CD4-positive, alpha-beta T cell treated with Interferon gamma for 1 hour (primary cell): Measurements from ENCODE around the gene REN.
A peak's percentile ranks its signal among the peaks of the same experiment; 100 is the strongest.

Experiments
- DNase-seq: peaks from one replicate; pipeline ENCODE4 v3.0.0-alpha.2; 2020

REN gene

DNA sequence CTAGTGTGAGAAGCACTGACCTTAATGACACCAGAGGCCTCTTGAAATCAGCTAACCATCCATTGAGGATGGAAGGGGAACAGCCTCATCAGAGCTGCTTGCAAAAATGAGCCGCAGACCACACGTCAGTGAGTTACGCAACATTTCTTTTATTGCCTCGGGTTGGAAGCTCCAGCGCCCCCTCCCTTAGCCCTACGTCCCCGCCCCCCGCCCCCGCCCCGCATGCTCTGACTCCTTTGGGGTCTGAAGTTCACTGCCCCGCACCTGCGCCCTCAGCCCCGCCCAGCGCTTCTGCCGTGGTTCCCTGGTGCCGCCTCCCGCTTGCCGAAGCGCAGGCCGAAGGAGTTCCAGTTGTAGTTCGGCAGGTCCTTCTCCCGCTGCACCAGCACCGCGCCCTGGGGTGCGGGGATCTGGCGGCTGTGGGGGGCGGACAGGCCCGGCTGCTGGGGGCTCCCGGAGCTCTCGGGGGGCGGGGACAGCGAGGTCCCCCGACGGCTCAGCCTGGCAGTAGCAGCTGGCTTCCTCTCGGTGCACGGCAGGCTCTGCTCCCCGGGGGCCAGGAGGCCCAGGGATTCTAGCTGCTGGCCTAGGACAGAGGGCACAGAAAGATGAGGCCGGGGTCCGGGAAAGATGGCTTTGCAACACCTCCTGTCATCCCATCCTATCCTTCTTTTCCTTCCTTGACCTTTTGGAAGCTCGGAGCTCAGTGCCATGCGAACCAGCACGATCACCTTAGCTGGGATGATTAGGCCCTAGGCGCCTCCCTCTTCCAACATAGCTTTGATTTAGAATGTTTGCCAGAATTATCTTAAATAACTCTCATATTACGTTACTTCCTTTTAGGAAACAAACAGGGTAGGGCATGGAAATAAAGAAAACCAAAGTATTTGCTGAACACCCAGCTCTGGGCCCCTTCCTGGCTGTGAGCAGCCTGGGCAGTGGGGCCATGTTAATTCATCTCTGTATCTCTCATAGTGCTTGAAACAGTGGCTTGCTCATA is 24.4 kb upstream of the REN start:
- peak; percentile 27 for DNase-seq

DNA sequence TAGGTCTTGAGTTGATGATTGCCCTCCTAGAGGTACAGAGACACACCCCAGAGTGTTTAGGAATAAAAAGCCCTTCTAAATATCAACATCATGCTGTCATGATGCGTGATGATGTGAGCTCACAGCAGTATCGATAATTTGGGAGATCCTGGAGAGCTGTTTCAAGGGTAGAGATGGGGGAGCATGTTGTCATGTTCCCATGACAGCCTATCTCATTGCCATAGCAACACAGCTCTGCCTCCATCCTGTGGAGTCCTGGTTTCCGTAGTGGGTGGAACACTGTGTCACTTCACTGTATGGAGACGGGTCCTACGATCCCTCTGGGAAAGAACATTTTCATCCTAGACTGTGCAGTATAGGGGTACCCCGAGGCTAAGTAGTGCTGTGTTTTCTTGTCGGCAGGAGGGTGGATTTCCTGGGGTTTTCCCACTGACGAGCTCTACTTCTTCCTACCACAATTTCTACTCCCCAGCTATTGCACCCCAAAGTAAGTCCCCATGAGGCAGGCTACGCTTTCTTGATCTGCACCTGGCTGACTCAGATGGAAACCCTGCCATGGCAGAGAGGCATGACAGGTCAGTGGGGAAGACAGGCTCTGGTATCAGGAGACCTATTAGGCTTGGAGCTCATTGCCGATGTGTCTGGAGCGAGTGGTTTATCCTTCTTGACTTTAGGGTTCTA is 23.0 kb upstream of the REN start:
- no peak for DNase-seq

DNA sequence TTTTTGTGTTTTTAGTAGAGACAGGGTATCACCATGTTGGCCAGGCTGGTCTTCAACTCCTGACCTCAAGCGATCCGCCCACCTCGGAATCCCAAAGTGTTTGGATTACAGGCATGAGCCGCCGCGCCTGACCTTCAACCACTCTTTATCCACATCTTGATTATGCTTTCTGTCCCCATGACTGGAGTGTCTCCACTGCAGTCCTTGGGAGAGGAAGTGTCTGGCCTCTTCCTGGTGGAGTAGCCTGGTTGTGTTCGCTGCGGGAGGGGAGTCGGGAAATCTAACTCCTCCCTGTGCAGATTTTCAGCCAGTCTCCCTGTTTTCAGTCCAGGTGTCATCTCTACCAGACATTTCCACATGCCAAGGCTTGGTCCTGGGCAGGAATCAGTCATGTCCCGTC is 20.5 kb upstream of the REN start:
- DNase-seq = no peak

DNA sequence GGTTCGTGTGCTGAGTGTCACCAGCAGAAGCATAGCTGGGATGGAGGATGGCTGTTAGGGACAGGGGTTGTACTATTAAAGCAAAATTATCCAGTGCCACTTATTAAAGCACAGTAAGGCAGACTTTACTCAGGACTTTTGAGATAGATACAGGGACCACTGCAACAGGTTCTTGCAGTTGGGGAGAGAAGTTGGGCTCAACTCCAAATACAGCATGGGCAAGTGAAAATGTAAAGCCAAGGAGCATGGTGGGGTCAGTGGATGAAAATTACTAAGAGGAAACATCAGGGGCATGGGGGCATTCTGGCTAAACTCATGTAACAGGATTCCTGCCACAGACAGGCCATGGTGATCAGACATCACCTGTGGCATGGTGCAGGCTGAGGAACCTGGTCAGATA is 15.0 kb upstream of the REN start:
- DNase-seq = no peak

DNA sequence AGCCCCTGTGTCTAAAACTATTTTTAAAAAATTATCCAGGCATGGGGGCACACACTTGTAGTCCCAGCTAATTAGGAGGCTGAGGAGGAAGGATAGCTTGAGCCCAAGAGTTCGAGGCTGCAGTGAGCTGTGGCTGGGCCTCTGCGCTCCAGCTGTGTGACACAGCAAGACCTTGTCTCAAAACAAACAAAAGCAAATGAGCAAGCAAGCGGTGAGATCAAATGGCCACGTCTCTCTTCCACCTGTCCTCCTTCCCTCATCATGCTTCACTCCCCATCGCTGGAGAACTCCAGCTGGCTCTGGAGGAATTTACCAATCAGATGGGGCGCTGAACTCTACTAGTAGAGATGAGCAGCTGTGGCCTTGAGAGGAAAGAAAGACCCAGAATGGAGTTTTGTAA is 14.0 kb upstream of the REN start:
- no peak for DNase-seq

DNA sequence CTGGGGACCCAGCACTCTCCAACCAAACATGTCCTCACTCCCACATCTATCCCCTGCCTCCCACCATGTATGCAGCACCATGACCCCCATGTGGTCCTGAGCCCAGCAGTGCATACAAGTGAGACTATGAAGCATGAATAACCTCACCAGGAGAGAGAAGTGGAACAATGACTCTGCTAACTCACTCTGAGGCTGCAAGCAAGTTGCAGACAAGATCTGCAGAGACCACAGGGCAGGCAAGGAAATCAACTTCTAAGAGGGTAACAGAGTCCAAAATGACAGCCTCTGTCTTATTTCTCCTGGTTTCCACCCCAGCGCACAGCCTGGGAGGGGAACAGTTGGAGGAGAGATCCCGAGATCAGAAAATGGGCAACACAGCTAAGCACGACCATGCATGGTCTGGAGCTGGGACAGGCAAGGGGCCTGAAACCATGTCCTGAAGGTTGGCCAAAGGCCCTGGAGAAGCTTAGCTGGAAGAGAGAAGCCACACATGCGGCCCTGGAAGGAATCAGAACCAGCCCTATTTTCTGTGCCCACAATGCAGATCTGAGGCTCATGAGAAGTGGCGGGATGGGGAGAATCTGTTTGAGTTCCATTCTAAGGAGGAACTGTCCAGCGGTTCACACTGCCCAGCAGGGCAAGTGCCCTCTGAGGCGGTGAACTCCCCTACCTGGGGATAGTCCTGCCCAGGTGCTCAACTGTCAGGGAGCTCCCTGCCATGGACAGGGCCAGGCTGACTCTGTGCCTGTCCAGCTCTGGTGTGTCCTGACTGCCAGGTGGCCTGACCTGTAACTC is 12.5 kb upstream of the REN start:
- DNase-seq = no peak

DNA sequence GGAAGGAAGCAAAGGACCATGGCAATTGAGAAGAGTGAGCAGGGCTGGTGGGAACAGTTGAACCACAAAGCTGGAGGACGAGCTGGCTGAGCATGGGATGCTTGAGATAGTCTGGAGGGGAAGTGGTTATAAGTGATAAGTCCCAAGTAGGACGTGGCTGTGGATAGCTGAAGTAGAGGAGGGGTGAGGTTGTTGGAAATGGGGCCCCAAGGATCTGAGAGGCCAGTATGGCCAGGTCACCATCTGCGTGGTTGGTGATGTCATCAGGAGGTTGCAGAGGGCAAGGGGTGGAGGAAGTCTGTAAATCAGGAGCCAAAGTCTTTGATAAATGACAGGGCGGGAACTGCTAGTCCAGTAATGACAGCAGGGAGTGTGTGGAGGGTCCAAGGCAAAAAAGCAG is 11.0 kb upstream of the REN start:
- DNase-seq = no peak

DNA sequence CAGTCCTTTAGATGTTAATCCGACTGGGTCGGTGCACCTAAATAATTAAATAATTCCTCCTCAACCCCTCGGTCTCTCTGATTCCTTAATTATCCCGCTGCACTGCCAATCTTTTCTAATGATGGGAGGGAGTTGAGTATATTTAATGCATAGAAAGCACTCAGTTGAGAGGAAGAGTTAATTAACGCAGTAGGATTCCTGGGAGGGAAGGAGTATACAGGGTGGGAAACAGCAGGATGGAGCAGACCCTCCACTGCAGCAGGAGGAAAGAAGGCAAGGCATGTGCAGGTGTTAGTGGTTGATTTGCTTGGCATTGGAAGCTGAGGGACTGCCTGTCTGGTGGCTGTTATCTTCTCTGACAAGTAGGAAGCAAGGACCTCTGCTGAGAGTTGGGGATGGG is 9.9 kb upstream of the REN start:
- DNase-seq = no peak

DNA sequence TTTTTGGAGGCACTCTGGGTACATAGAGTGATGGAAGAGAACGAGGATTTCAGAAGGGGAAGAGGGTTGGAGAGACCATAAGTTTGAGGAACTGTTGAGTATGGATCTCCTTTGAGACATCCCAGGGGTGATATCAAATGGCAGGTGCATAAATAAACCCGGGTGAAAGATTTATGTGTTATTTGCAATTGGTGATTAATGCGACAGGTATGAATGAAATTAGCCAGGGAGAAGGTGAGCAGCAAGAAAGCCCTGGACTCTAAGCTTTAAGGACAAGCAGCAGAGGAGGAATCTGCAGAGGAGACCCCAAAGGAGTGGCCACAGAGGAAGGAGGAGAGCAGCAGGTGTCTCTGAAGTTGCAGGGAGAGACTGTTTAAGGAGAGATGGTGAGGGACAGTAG is 8.8 kb upstream of the REN start:
- DNase-seq = no peak

DNA sequence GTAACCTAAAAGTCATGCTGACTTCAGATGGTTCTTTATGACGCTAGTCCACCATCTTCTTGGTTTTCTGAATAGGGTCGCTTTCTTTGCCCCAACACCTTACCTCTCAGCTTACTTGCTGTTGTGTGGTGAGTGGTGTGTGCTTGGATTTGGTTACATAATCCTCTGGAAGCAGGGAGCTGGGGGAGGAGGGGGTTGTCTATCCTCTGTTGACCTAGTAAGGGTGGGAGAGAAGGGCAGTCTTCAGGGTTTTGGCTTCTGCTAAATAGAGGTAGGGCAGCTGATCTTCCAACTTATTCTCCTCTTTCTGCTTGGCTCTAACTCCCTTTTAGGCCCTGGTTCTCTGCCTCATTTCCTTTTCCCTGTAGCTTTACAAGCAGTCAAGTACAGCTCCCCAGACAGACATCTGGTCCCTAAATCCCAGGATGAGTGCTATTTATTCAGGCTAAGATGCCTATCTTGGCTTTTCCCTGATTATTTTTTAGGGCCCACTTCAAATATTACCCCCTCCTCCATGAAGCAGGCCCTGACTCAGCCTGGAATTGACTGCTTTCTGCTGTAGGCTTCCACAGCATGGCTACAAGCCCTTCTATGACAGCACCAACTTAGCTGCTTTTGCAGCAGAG is 6.4 kb upstream of the REN start:
- no peak for DNase-seq

DNA sequence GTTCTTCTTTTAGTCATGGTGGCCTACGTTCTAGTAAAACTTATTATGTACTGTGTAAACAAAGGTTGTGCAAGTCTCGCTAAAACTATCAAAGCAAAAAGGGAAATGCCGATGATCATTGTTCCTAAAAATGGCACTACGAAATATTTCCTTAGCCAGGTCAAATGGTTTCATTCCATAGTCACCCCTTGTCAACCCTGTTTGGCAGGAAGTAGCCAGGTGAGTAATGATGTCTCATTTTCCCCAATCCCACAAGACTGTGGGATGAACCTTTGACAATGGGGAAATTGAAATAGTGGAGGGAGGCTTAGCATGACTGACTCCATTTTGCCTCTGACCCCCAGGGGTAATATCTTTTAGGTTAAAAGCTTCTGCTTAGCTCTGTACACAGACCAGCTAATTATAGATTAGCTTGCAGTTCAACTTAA is 5.6 kb upstream of the REN start:
- no peak for DNase-seq

DNA sequence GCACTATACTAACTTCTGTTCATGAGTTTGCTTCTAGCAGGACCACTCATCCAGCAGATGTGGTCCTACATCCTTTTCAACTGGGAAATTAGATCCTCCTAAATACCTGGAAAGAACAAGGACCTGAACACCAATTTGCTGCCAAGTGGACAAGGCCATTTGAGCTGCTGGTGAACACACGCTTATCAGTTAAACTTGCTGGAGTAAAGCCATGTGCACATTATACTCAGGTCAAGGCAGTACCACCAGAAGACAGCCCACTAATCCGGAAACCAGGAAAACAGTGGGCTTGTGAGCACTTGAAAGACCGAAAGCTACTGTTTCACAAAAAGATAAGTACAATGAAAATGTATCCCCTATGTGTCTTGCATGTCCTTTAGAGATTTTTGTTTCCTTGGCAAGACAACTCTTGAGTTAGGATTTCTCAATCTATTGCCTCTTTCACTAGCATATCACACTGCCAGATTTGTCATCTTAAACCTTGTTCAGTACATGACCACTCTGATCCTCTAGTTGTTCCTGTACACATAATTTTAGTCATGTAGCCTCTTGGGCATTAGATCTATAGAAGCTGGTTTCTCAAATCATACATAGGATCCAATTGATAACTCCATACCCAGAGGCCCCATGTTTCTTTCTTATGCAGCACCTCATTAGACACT is 4.5 kb upstream of the REN start:
- DNase-seq = no peak

DNA sequence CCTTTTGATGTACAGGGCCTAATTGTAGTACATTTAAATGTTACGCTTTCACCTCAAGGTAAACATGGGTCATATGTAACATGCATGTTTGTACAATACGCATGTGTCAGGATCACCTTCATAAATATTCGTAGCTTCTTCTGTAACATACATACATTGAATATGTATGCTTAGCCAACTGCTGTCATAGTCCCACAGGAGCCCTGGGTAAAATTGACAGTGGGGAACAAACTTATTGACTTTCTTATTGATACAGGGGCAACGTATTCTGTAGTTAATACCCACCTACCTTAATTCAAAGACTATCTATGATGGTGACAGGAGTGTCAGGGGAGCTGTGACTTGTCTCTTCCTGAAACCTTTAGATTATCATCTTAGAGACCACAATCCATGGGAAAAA is 3.7 kb upstream of the REN start:
- DNase-seq = no peak

DNA sequence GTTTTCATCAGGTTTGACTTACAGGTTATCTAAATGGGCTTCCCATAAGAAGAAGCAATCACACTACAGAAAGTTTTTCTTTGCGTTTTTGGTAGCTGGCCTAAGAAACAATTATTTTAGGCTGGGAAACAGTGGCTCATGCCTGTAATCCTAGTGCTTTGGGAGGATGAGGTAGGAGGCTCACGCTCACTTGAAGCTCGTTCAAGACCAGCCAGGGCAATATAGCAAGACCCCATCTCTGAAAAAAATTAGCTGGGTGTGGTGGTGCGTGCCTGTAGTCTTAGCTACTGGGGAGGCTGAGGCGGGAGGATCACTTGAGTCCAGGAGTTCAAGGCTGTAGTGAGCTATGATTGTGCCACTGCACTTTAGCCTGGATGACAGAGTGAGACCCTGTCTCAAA is 1.6 kb upstream of the REN start:
- no peak for DNase-seq

DNA sequence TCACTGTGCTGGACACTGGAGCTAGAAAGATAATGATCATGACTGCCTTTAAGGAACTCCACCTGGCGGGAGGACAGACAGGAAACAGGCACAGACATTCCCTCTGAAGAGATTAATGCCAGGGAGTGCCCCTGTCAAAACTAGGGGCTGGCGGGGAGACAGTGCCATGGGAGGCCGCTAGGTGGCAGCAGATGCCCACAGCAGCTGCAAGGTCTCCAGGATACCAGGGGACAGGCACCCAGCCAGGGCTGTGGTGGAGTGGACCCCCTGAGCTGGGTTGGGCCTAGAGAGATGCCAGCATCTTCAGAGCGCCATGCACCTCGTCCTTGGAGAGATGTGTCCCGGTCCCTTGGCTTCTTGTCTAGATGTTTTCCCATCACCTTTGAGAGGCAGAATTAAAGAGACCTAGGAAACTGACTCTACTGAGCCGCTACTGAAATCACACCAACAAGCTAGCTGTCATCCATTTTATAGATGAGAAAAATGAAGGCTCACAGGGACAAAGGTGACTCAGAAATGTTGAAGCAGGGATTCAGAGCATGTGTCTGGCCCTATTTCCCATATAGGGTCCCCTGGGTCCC is 3.6 kb downstream of the REN start:
- DNase-seq = peak; percentile 70

DNA sequence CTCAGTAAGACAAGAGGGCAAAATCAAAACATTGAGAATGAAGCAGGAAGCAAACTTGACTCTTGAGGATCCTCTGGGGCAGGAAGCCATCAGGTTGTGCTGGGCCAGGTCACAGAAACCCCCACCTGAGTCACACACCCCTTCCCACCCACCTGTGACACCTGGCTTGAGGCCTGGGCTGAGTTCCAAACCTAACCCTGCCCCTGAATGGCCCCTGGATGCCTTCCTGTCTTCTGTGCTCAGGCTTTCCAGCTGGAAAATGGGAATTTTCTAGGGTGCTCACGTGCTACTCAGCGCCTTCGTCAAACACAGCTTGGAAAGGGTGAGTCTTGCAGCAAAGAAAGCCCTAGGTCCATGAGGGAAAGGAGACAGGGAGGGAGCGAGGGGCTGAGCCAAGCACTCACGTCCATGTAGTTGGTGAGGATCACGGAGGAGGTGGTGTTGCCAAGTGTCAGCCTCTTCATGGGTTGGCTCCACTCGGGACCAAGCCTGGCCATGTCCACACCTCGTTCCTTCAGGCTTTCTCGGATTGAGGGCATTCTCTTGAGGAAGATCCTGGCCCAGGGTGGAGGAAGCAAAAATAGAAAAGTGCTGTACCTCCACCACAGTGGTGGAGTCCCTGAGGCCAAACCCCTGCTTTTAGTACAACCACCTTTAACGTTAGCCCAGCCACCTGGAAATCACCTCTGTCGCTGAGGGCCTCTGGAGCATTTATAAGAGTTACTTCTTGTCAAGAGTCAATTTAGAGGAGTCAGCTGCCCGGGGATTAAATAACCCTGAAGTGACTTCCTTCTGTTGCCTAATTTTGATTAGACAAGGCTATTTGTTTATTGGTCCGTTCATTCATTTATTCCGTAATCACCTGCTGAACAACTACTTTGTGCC is 4.3 kb downstream of the REN start:
- DNase-seq = no peak

DNA sequence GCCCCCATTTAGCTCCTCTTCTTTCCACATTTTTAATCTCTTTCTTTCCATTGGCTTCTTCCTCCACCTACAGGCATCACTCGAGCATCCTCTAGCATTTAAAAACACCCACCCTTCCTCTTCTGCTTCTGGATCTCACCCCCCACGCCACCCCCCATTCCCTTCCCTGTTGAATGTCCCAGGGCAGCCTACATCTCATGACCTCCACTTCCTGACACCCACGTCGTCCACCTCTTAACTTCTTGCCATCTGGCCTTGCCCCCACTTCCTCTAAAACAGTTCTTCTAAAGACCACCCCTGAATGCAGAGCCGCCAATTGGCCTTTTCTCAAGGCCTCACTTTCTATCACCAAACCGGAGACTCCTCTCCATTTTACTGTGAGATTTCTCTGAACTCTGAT is 8.2 kb downstream of the REN start:
- no peak for DNase-seq

DNA sequence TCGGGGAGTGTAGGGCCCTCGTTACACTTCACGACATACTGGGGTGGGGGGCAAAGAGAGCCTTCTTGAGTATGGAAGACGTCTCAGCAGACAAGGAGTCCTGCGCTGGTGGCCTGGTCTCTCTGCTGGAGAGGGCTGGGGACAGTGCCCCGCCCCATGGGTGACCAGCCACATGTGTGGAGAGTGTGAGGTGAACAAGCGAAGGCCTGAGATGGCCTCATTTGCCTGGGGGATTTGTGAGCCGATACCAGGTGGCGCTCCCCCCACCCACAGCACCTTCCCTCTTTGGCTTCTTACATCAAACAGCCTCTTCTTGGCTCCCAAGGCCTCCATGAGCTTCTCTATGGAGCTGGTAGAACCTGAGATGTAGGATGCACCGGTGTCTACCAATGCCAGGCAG is 10.3 kb downstream of the REN start:
- DNase-seq = no peak

DNA sequence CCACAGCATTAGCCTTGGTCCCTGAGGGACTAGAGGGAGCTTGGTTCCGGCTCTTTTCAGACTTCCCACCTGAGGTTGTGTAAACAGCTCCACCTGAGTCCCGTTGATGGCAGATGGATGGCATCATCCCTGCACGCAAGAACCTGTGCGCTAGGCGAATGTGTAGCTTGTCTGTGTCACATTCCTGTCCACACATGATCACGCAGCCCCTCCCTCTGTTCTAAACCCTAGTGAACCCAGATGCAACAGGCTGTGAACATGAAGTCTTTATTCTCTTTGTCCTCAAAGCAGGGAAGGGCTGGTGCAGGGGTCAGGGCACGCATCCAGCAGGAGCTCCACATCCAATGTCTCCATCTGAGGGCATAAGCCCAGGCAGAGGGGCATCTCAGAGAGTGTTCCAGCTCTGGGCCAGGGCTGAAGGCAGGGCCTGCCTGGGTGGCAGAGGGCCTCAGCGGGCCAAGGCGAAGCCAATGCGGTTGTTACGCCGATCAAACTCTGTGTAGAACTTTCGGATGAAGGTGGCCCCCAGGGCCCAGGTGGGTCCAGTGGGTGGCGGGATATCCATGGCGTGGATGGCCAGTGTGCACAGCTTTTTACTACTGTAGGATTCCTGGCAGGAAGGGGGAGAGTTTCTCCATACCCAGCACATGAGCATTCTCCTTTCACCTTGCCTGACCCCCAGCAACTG is 11.4 kb downstream of the REN start:
- DNase-seq = no peak

DNA sequence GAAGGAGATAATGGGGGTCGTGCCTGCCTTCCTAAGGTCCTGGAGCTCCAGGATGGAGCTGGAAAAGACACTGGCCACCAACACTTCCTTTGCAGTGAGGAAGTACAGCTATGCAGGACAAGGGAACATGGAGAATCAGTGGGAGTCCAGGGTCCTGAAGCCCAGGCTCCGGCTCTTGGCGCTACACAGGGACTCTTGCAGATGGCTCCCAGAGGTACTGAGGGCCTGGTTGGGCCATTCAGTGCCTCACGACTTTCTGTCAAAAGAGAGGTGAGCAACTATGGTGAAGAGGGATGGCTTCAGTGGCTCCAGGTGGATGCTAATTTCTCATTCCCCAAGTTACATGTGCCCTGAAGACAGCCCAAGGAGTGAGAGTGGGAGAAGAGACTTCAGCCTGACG is 12.5 kb downstream of the REN start:
- DNase-seq = no peak
